GM12874 (cell line): Measurements from ENCODE around the gene KIAA1614.

Experiments
- CTCF ChIP-seq: IDR thresholded peaks from 2 replicates; pipeline ENCODE4 v1.5.1; 2011; ENCODE audit warnings: low read depth, mild to moderate bottlenecking, control low read depth, low read length, moderate library complexity; ENCODE audit not compliant: insufficient read depth

KIAA1614 gene

GRCh38 chr1:180888870-180889269, 23.8 kb upstream of the KIAA1614 start:
- TF ChIP-seq CTCF, result no peak

DNA sequence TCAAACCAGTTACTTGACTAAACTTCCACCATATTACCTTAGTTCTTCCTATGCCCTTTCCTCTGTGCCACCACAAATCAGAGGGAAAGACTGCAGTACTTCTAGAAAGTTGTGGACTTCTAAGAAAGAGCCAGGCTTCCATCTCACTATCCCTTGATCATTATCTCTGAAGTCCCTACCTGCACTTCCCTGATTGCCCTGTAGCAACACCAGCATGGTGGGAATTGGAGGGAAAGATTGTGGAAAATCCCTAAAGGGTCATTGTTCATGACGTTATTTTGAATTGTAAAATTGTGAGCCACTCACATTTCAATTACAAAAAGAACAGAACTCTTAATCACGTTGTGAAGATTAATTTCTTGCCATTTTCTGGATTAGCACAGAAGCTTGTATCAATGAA, 23.4 kb upstream of the KIAA1614 start:
- TF ChIP-seq CTCF, result no peak

- TF ChIP-seq CTCF, result no peak
Measured at GRCh38 chr1:180892272-180892671, 20.4 kb upstream of the KIAA1614 start.

DNA sequence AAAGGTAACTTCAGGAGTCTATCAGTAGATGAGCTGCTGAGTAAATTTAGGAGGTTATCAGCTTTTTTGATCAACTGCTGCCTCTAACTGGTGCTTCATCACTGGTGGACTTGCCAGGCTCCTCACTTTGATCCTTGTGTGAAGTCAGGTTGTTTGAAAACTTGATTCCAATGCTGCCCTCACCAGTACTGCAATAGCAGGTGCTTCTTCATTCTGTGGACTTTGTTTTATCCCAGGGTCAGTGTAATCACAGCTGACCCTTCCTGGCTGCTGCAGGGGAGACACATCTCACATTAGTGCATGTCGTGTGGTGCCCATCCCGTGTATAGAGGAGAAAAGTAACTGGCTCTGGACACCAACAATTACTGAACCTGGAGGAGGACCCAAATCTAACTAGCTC, 20.0 kb upstream of the KIAA1614 start:
- TF ChIP-seq CTCF, result no peak

GRCh38 chr1:180893614-180894013, 19.1 kb upstream of the KIAA1614 start:
- TF ChIP-seq CTCF, result no peak

- no peak for TF ChIP-seq CTCF
Measured at GRCh38 chr1:180896161-180896560, 16.5 kb upstream of the KIAA1614 start.

- no peak for TF ChIP-seq CTCF
Measured at GRCh38 chr1:180898441-180899219, 14.1 kb upstream of the KIAA1614 start.

DNA sequence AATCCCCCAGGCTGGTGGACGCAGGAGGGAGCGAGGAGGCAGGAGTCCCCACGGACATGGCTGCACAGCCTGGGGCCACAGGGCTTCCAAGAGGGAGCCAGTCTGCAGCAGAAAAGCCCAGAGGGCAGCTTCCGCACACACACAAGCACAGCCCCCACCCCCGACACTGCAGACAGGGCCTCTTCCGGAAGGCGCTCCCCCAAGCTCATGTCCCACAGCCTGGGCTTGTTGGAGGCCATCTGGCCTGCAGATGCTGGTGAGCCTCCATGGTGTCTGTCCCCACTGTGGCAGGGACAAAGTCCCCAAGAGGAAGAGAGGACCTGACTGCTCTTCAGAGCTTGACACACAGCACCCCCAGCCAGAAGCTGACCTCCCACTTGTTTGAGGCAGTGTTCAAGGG, 13.4 kb upstream of the KIAA1614 start:
- TF ChIP-seq CTCF, result no peak
